ENCODE data around the gene SNAP47.
A peak's percentile ranks its signal among the peaks of the same experiment; 100 is the strongest.

Gene SNAP47

GRCh38 chr1:227769936-227770494 is 34.8 kb downstream of the SNAP47 start:
- no peak for DNase-seq

- no peak for DNase-seq
Observed at GRCh38 chr1:227770812-227771211, 35.6 kb downstream of the SNAP47 start.

GRCh38 chr1:227771326-227771725 is 36.1 kb downstream of the SNAP47 start:
- DNase-seq: no peak

GRCh38 chr1:227771771-227772170 is 36.5 kb downstream of the SNAP47 start:
- no peak for DNase-seq

GRCh38 chr1:227773558-227773957 is 38.3 kb downstream of the SNAP47 start:
- no peak for DNase-seq

- DNase-seq: no peak
Observed at GRCh38 chr1:227774051-227774731, 39.0 kb downstream of the SNAP47 start.

GRCh38 chr1:227774821-227775661 is 39.8 kb downstream of the SNAP47 start:
- DNase-seq: no peak

- DNase-seq: no peak
Observed at GRCh38 chr1:227775841-227776240, 40.6 kb downstream of the SNAP47 start.

- no peak for DNase-seq
Observed at GRCh38 chr1:227776331-227776771, 41.1 kb downstream of the SNAP47 start.

GRCh38 chr1:227777156-227777555 is 41.9 kb downstream of the SNAP47 start:
- DNase-seq: no peak

- DNase-seq: no peak
Observed at GRCh38 chr1:227777646-227778045, 42.4 kb downstream of the SNAP47 start.

GRCh38 chr1:227778401-227778947 is 43.2 kb downstream of the SNAP47 start:
- no peak for DNase-seq

GRCh38 chr1:227779021-227779441 is 43.8 kb downstream of the SNAP47 start:
- DNase-seq: peak in 1 of 2 experiments; percentile 4

GRCh38 chr1:227779685-227780084 is 44.5 kb downstream of the SNAP47 start:
- no peak for DNase-seq

GRCh38 chr1:227780101-227781044 is 45.1 kb downstream of the SNAP47 start:
- DNase-seq: peak in 1 of 2 experiments; percentile 10

GRCh38 chr1:227781314-227781930 is 46.2 kb downstream of the SNAP47 start:
- DNase-seq: peak in 1 of 2 experiments; percentile 12

- DNase-seq: no peak
Observed at GRCh38 chr1:227782226-227782625, 47.0 kb downstream of the SNAP47 start.

- DNase-seq: peak in 1 of 2 experiments; percentile 15
Observed at GRCh38 chr1:227785094-227785804, 50.0 kb downstream of the SNAP47 start.

- DNase-seq: peak in 1 of 2 experiments; percentile 17
Observed at GRCh38 chr1:227785805-227786671, 50.8 kb downstream of the SNAP47 start.
